Stimulated activated CD8-positive, alpha-beta memory T cell treated with anti-CD3 and anti-CD28 coated beads, Interleukin-4, amount 100 ng/mL, for 4 hours (primary cell): ENCODE measurements around the gene C19orf25.

Experiments
- DNase-seq, 2 donors: peaks; one replicate each; pipeline ENCODE4 v3.0.0-alpha.2; 2020; ENCODE audit warnings: low read depth in 2 of 2, low spot score in 1 of 2

The C19orf25 gene

GRCh38 chr19:1433119-1434039 lies 45.6 kb downstream of the C19orf25 start:
- no peak for DNase-seq

DNA sequence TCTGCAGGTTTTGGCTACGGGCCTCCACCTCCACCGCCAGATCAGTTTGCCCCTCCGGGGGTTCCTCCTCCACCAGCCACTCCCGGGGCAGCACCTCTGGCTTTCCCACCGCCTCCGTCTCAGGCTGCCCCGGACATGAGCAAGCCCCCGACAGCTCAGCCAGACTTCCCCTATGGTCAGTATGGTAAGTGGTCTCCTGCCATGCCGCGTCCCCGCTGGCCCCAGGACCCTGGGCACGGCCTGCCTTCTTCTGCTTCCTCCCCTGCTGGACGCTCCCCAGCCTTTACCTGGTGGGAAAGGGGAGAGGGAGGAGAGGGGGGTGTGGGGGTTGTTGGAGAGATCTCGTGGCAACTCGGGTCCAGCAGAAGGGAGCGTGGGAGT lies 46.5 kb downstream of the C19orf25 start:
- no peak for DNase-seq

DNA sequence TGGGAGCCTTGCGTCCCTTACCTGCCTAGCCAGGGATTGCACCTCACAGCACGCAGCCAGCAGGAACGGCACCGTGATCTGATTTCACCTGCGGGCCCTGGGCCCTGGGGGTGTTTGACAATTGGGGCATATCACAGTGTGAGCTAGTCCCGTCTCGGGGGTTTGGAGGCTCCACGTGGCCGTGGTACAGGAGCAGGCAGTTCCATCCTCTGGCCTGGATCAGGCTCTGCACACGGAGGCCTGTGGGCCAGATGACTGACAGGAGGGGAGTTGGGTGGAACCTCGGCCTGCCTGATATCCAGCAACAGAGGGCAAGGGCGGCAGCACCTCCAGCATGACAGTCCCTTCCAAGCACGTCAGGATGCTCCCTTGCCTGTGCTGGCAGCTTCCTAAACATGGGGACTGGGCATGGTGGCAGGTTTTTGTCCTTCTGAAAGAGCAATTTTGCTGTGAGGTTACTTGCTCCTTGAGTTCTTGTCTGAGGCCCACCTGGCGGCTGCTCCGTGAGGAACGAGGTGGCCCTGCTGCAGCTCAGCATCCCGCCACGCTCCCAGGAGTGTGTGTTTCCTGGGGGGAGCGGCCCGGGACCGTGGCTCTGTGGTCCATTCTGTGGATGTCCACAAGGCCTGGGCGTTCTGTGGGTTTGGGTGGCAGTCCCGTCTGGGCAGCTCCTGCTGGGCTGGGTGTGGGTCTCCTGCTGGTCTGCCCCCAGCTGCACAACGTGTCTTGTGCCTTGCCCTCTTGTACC lies 47.1 kb downstream of the C19orf25 start:
- no peak for DNase-seq

GRCh38 chr19:1430246-1430645 lies 48.8 kb downstream of the C19orf25 start:
- no peak for DNase-seq

GRCh38 chr19:1429750-1430149 lies 49.3 kb downstream of the C19orf25 start:
- DNase-seq, result no peak

DNA sequence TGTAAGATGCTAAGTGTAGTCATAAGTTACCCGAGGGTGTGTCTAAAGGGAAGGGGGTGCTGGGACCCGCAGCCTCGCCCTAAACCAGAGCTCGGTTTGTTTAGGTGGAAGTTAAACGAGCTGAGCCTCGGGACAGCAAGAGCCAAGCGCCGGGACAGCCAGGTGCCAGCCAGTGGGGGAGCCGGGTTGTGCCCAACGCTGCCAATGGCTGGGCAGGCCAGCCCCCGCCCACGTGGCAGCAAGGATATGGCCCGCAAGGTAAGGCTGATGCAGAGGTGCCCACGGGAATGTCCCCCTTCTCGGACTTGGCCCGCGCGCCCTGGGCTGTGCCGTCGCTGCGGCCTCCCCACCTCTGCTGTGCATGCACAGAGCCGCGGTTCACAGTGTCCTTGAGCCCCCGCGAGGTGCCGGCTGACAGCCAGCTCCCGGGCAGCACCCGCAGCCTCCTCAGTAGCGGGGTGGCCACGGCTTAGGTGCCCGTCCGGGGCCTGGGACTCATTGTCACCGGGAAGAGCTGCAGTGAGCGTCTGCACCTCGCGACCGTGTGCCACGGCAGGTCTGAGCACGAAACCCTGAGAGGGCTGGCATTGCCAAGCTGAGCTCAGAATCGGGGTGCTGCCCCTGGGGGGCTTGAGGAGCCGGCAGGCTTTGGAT lies 50.1 kb downstream of the C19orf25 start:
- DNase-seq, result no peak

DNA sequence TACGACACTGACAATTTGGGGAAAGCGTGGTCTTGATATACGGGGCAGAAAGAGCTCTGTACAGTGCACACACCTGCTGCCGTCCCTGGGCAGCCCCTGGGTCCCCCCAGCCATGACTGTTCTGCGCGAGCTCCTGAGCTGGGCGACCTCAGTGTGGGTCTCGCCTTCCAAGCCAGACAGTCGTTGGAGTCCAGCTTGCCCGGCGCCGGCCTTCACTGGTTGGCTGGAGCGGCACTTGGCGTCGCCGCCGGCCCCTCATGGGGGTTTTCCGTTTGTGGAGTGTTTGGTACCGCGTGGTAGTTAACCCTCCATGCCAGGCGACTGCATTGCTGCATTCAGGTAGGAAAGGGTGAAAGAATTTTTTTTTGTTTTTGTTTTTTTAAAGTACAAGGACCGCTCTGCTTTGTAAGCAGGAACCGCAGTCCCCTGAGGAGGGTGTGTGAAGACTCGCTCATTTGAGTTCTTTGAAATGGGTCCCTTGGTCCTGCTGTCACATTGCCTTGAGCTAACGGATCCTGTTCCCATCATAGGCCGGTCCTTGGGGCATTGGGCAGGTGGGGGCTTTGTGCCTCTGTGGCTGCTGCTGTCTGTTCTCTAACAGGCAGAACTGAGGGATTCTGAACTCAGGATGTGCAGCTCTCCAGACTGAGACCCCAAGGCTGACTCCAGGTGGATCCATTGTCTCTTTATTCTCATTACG lies 51.6 kb downstream of the C19orf25 start:
- DNase-seq, result no peak

- DNase-seq, result no peak
These were observed 52.3 kb downstream of the C19orf25 start for GRCh38 chr19:1426736-1427135.

GRCh38 chr19:1425902-1426301 lies 53.1 kb downstream of the C19orf25 start:
- no peak for DNase-seq

DNA sequence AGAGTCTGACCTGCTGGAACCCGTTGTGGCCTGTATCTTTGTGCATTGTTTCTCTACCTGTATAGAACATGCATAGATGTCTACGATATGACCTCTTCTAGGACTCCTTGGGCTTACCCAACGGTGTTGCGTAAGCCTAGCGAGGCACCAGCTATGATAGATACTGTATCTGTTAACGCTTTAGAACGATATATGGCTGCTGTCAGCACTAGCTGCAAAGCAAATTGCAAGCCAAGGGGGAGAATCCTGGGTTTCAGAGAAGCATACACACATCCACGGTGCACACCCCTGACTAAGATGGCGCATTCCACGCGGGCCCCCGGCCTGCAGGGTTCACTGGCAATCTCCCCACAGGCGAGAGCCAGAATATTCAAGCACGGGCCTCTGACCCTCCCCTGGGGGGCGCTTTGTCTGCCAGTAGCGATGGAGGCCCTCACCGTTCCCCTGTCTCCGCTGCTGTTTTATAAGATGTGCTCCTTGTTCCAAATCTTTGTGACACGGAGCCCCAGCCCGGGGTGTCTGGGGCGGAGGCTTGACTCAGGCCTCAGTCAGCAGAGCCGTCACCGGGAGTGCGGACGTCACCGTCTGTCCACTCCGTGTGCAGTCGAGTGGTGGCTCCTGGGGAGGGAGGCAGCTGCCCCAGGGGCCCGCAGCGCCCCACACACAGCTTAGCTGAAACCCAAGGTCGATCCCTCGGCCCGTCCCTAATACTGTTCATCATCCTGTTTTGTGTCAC lies 53.7 kb downstream of the C19orf25 start:
- no peak for DNase-seq

- no peak for DNase-seq
These were observed 54.6 kb downstream of the C19orf25 start for GRCh38 chr19:1424192-1424955.

DNA sequence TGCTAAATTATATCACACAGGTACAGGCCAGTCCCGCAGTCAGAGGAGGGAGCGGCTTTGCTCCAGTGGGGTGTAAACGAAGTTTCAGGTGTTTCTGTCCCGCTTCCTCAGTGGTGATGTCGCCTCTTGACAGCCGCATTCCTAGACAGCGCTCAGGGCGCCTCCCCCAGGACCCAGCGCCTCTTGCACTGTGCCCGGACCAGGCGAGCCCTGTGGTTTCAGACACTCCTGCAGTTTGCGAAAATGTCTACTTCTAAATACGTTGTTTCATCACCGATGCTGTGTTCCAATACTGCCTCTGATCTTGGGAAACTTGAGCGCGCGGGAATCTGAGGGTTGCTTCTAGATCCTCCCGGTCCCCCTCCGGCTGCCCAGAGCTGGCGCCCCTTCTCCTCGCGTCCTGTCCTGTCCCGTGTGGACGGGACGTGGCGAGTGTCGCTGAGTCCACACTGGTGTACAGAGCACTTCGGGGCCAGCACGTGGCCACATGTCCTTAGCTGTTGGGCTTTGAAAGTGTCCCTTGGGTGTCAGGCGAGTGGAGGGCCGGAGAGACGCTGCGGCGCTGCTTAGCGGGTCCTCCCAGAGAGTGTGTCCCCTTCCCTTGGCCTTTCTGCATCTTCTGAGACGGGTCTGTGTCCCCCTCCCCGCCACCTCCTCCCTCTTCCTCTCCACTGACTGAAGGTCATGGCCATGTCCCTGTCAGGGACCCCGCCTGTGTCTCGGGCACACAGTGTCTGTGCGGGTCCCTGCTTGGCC lies 55.4 kb downstream of the C19orf25 start:
- no peak for DNase-seq
